B cell (primary cell): Measurements from ENCODE around the gene SLC30A3. TPM values are rescaled to one million over a fixed set of nuclear protein-coding genes. Genes with fewer than 3 reads are reported as not detected.

Experiments
- ATAC-seq: fragments of 200-7000 bp; cut with Tn5 transposase; one replicate; pipeline ENCODE4 v1.10.0; 2021; ENCODE audit warnings: low read depth, mild to moderate bottlenecking, moderate number of reproducible peaks, moderate library complexity
- CTCF ChIA-PET: fragments of 350-600 bp; sonication (Branson Sonifier 250); formaldehyde crosslinking; loops from one replicate; lab custom pipeline; 2021; ENCODE audit warnings: antibody characterized with exemption, inconsistent platforms; lab: Charles Lee
- POLR2A ChIA-PET: fragments of 350-600 bp; sonication (Branson Sonifier 250); formaldehyde crosslinking; loops from one replicate; lab custom pipeline; 2021; ENCODE audit warnings: antibody characterized with exemption; lab: Charles Lee
- DNase-seq: peaks from one replicate; pipeline ENCODE4 v3.0.0; 2013
- H2AFZ ChIP-seq: 2 replicates; pipeline ENCODE4 v1.6.1; 2012; ENCODE audit warnings: mild to moderate bottlenecking, low read depth, low read length; ENCODE audit not compliant: insufficient read depth, poor library complexity, severe bottlenecking
- H3K27ac ChIP-seq, 2 donors: 1 replicate in 1 of 2; 2 replicates in 1 of 2; pipeline ENCODE4 v1.5.1; 2012 to 2013; ENCODE audit warnings: low read length in 2 of 2, mild to moderate bottlenecking in 2 of 2, moderate library complexity in 1 of 2
- H3K27me3 ChIP-seq, 4 experiments: fragments of 200-600 bp in 1 of 4; sonication (generic) in 1 of 4; replicated peaks in 1 of 4; 1 replicate in 2 of 4; 2 replicates in 2 of 4; pipeline versions ENCODE4 v1.6.1 to v1.7.0; 2013 to 2016; ENCODE audit warnings: low read length in 3 of 4, mild to moderate bottlenecking in 2 of 4, mixed read lengths in 1 of 4, moderate library complexity in 1 of 4; ENCODE audit not compliant: insufficient read depth in 4 of 4, control insufficient read depth in 3 of 4; ENCODE audit errors: control extremely low read depth in 1 of 4
- H3K36me3 ChIP-seq, 2 experiments: replicated peaks in 1 of 2; 1 replicate in 1 of 2; 2 replicates in 1 of 2; pipeline versions ENCODE4 v1.6.1 to v1.7.1; 2013; ENCODE audit warnings: low read length in 1 of 2; ENCODE audit not compliant: insufficient read depth in 2 of 2, control insufficient read depth in 1 of 2; ENCODE audit errors: control extremely low read depth in 1 of 2, extremely low read depth in 1 of 2
- H3K4me1 ChIP-seq, 2 donors: fragments of 200-600 bp in 1 of 2; sonication (generic) in 1 of 2; 1 replicate in 1 of 2; 2 replicates in 1 of 2; pipeline versions ENCODE4 v1.5.1 to v1.6.1; 2013 to 2017; ENCODE audit warnings: low read length in 2 of 2; ENCODE audit not compliant: control insufficient read depth in 2 of 2, insufficient read depth in 2 of 2
- H3K4me2 ChIP-seq: replicated peaks from 2 replicates; pipeline ENCODE3; 2012; ENCODE audit warnings: mild to moderate bottlenecking, low read depth, low read length; ENCODE audit not compliant: poor library complexity, severe bottlenecking
- H3K4me3 ChIP-seq, 5 experiments: fragments of 200-600 bp in 1 of 5; sonication (generic) in 1 of 5; 1 replicate in 3 of 5; 2 replicates in 2 of 5; pipeline versions ENCODE4 v1.5.1 to v1.7.0; 2011 to 2016; ENCODE audit warnings: low read length in 4 of 5, mild to moderate bottlenecking in 4 of 5, low read depth in 2 of 5, control low read depth in 1 of 5, moderate library complexity in 1 of 5; ENCODE audit not compliant: insufficient read depth in 1 of 5; ENCODE audit errors: control extremely low read depth in 1 of 5, extremely low read depth in 1 of 5
- H3K79me2 ChIP-seq: fragments of 200-600 bp; sonication (generic); one replicate; pipeline ENCODE4 v1.6.0; 2016; ENCODE audit warnings: low read length; ENCODE audit not compliant: control insufficient read depth, insufficient read depth
- H3K9ac ChIP-seq: fragments of 200-600 bp; sonication (generic); 2 replicates; pipeline ENCODE4 v1.6.1; 2017; ENCODE audit warnings: mild to moderate bottlenecking, low read length, moderate library complexity
- H3K9me3 ChIP-seq, 3 donors: one replicate each; pipeline versions ENCODE4 v1.6.1 to v1.7.1; 2013; ENCODE audit warnings: low read length in 2 of 3; ENCODE audit not compliant: control insufficient read depth in 2 of 3, insufficient read depth in 1 of 3; ENCODE audit errors: control extremely low read depth in 1 of 3
- H4K20me1 ChIP-seq: 2 replicates; pipeline ENCODE4 v1.6.0; 2012; ENCODE audit warnings: mild to moderate bottlenecking, low read length; ENCODE audit not compliant: insufficient read depth, control insufficient read depth, poor library complexity, severe bottlenecking
- H3K27ac Mint-ChIP-seq: one replicate; pipeline ENCODE4 v1.8.0; 2021; ENCODE audit warnings: mixed read lengths
- H3K27me3 Mint-ChIP-seq: one replicate; pipeline ENCODE4 v1.8.0; 2021; ENCODE audit warnings: mixed read lengths
- H3K4me1 Mint-ChIP-seq: one replicate; pipeline ENCODE4 v1.8.0; 2021; ENCODE audit warnings: mixed read lengths
- H3K4me3 Mint-ChIP-seq: one replicate; pipeline ENCODE4 v1.8.0; 2021; ENCODE audit warnings: mixed read lengths
- H3K9me3 Mint-ChIP-seq: one replicate; pipeline ENCODE4 v1.8.0; 2022; ENCODE audit warnings: mixed read lengths; ENCODE audit not compliant: insufficient read depth
- CTCF ChIP-seq: fragments of 200-600 bp; IDR thresholded peaks from one replicate; pipeline ENCODE4 v1.8.0; 2022; ENCODE audit warnings: antibody characterized with exemption, mild to moderate bottlenecking
- EZH2 ChIP-seq: IDR thresholded peaks from 2 replicates; pipeline ENCODE4 v1.6.1; 2012; ENCODE audit warnings: borderline replicate concordance, low read depth, mild to moderate bottlenecking, moderate library complexity, low read length; ENCODE audit not compliant: insufficient read depth, poor library complexity, severe bottlenecking
- WGBS: methylation state at CpG from one replicate; pipeline ENCODE4 v1.1.5; 2013; ENCODE audit warnings: missing lambda C conversion rate; ENCODE audit not compliant: insufficient coverage; 5-methylcytosine and 5-hydroxymethylcytosine counted together
- intact Hi-C: fragments of 100-400 bp; cut with micrococcal nuclease; formaldehyde crosslinking; loops from one replicate; pipeline ENCODE4 v1.10.0; 2022
- polyA plus RNA-seq: library from polyadenylated mRNA; depleted of rRNA; stranded (reverse); fragments of >200 nt; gene quantifications from 2 replicates; pipeline ENCODE4 v1.2.3, GENCODE V29; 2012
- total RNA-seq, 2 donors: library from RNA; stranded (reverse); fragments of 120-200 nt in 1 of 2; gene quantifications; 1 replicate in 1 of 2; 2 replicates in 1 of 2; pipeline versions ENCODE4 v1.2.3 to v1.2.4, GENCODE V29; 2013 to 2022

Gene SLC30A3
- total and polyA plus RNA-seq, 2 donors (not counting 1 experiment from before 2014, with no cell fraction given), result 0.09 TPM; not detected in 1

- Histone ChIP-seq H3K9ac (no peak within 1 kb of the TSS), H3K27ac (no peak within 1 kb of the TSS), H3K27me3 (peaks cover 0 to 29% (median 9%) of the 10 kb centered on the region in 4 experiments), H3K9me3 (peaks cover 0 to 7% (median 0%) of the 10 kb centered on the region in 3 donors), H3K4me2 (peak within 1 kb of the TSS; percentile 71), H3K79me2 (no peaks in the 10 kb centered on the region), H3K4me3 (no peak within 1 kb of the TSS), H3K4me1 (peaks cover 14% of the 10 kb centered on the region in 2 donors), H2AFZ (no peak within 1 kb of the TSS), H3K36me3 (peaks cover 4 to 9% of the 10 kb centered on the region in 2 experiments), H4K20me1 (no peaks in the 10 kb centered on the region)
- ChIA-PET POLR2A (no interaction called here), CTCF (no interaction called here)
- ATAC-seq (no peak), DNase-seq (no peak)
- Mint-ChIP-seq H3K27me3 (peaks cover 21% of the 10 kb centered on the region), H3K27ac (no peak within 1 kb of the TSS), H3K4me1 (peaks cover 7% of the 10 kb centered on the region), H3K4me3 (no peak within 1 kb of the TSS), H3K9me3 (no peaks in the 10 kb centered on the region)
- 94% methylated on average over 25 of the region's 25 CpGs for WGBS
- TF ChIP-seq EZH2 (no peak), CTCF (no peak)
- intact Hi-C loops, result no loop called here
Observed at GRCh38 chr2:27308359-27308881, 45.6 kb upstream of the SLC30A3 start, which contains the start of gene UCN. Gene UCN (minus strand): TSS chr2:27308445. CDS start chr2:27307895, 550 bp downstream.

GRCh38 chr2:27307545-27308358 is 44.9 kb upstream of the SLC30A3 start:
- Mint-ChIP-seq H3K4me3 (no peak overlapping the region), H3K9me3 (no peaks in the 10 kb centered on the region), H3K4me1 (peaks cover 10% of the 10 kb centered on the region), H3K27me3 (peaks cover 21% of the 10 kb centered on the region), H3K27ac (no peak overlapping the region)
- no peak for ATAC-seq
- no peak for DNase-seq
- intact Hi-C loops, result no loop called here
- 47% methylated on average over 75 of the region's 75 CpGs for WGBS
- Histone ChIP-seq H2AFZ (no peak overlapping the region), H3K79me2 (no peaks in the 10 kb centered on the region), H4K20me1 (no peaks in the 10 kb centered on the region), H3K9me3 (peaks cover 0 to 7% (median 0%) of the 10 kb centered on the region in 3 donors), H3K9ac (no peak overlapping the region), H3K4me2 (peak overlapping the region; percentile 71), H3K27me3 (peaks cover 0 to 29% (median 9%) of the 10 kb centered on the region in 4 experiments), H3K36me3 (peaks cover 4 to 9% of the 10 kb centered on the region in 2 experiments), H3K4me1 (peaks cover 14 to 21% of the 10 kb centered on the region in 2 donors), H3K4me3 (no peak overlapping the region), H3K27ac (no peak overlapping the region)
- ChIA-PET POLR2A (no interaction called here), CTCF (no interaction called here)
- no peak for TF ChIP-seq EZH2
- no peak for TF ChIP-seq CTCF
